ENCODE data around the gene SAMD5. TPM values are rescaled to one million over a fixed set of nuclear protein-coding genes. Genes with fewer than 3 reads are reported as not detected.

The SAMD5 gene
- total and polyA plus RNA-seq, 9 of the 15 experiments (the other 6 are each of a cell fraction or from before 2014, with no cell fraction given), result 0.15 to 0.91 (median 0.55) TPM

- TF ChIP-seq KLF6 (CRISPR knock-in tag; IDR thresholded peaks at IDR 0.05; ENCODE audit: borderline replicate concordance), result no peak
Measured at GRCh38 chr6:147561726-147562125, 53.2 kb downstream of the SAMD5 start (continued).

GRCh38 chr6:147563472-147563871 is 55.0 kb downstream of the SAMD5 start:
- no peaks in the 10 kb centered on the region for H3K9me1 ChIP-seq (ENCODE audit: control insufficient read depth, insufficient read depth, low read length)
- in situ Hi-C loops (cut with MboI), result no loop called here
- no peaks in the 10 kb centered on the region for H3K36me3 ChIP-seq (ENCODE audit: control insufficient read depth, insufficient read depth, low read length)
- H3K27me3 ChIP-seq (ENCODE audit: control insufficient read depth in 2 of 2, insufficient read depth in 2 of 2, low read length in 2 of 2), result peaks cover 6 to 7% of the 10 kb centered on the region in 2 experiments; a peak in 3 of 5 replicates
- no peak overlapping the region for H3K4me3 ChIP-seq
- H3K27ac ChIP-seq (ENCODE audit: extremely low read depth, low read depth, low read length), result no peak overlapping the region
- H3K4me2 ChIP-seq (ENCODE audit: insufficient read depth, low read length), result no peak overlapping the region
- H3K4me1 ChIP-seq (replicated peaks in 1 of 2; ENCODE audit: control insufficient read depth in 2 of 2, insufficient read depth in 2 of 2, low read length in 2 of 2), result no peaks in the 10 kb centered on the region
- H3K9ac ChIP-seq (ENCODE audit: insufficient read depth in 1 of 2, low read depth in 2 of 2, low read length in 2 of 2), result no peak overlapping the region
- ATAC-seq, result no peak
- CTCF ChIA-PET (ENCODE audit: low intra/inter-chr PET ratio), result no interaction called here
- no peak for DNase-seq (ENCODE audit: extremely low read depth in 1 of 4, low spot score in 3 of 4)
- WGBS (ENCODE audit: insufficient coverage, low coverage, missing lambda C conversion rate), result 2% methylated on average over 2 of the region's 2 CpGs
- H4K20me1 ChIP-seq (replicated peaks; ENCODE audit: control insufficient read depth, insufficient read depth, low read length), result no peaks in the 10 kb centered on the region
- no peaks in the 10 kb centered on the region for H3K79me2 ChIP-seq (ENCODE audit: control insufficient read depth, insufficient read depth, low read length)
- no peak overlapping the region for H2AFZ ChIP-seq (ENCODE audit: low read depth, low read length)
- H3K9me3 ChIP-seq (replicated peaks; ENCODE audit: control insufficient read depth, insufficient read depth, low read depth, low read length), result no peaks in the 10 kb centered on the region
- no peak for FAIRE-seq
- intact Hi-C loops (cut with micrococcal nuclease), result no loop called here
- no TSS peak for BruUV-seq (replicated peaks)
- POLR2A ChIA-PET, result no interaction called here
- TF ChIP-seq PYGO2 (tag; IDR thresholded peaks at IDR 0.05) (no peak), ZNF316 (IDR thresholded peaks at IDR 0.05) (no peak), ZBTB8A (IDR thresholded peaks at IDR 0.05; ENCODE audit: partially characterized antibody) (no peak), STAG1 (CRISPR knock-in tag; IDR thresholded peaks at IDR 0.05; ENCODE audit: borderline replicate concordance) (no peak), REST (IDR thresholded peaks at IDR 0.05; ENCODE audit: borderline replicate concordance) (no peak), REST (CRISPR knock-in tag; IDR thresholded peaks at IDR 0.05; ENCODE audit: low read depth) (no peak), NFRKB (IDR thresholded peaks at IDR 0.05; ENCODE audit: low read depth) (no peak), YY1 (IDR thresholded peaks at IDR 0.05; ENCODE audit: borderline replicate concordance in 1 of 3, control insufficient read depth in 1 of 3, extremely low read depth in 1 of 3, insufficient read depth in 3 of 3, insufficient read length in 1 of 3, insufficient replicate concordance in 2 of 3, low read depth in 1 of 3, low read length in 2 of 3) (no peak), GABPB2 (CRISPR knock-in tag; conservative IDR thresholded peaks at IDR 0.05) (no peak), CREB3L1 (IDR thresholded peaks at IDR 0.05; ENCODE audit: borderline replicate concordance, low read depth) (no peak)

Measured in K562 (cell line).